Osteoblast (primary cell): ENCODE data around the gene KRT12. TPM values are rescaled to one million over a fixed set of nuclear protein-coding genes. Genes with fewer than 3 reads are reported as not detected.

ENCODE experiments used
- DNase-seq: peaks from one replicate; pipeline ENCODE4 v3.0.0; 2011; ENCODE audit warnings: low spot score, mixed read lengths; ENCODE audit not compliant: insufficient read length; ENCODE audit errors: missing footprints
- H2AFZ ChIP-seq: 2 replicates; pipeline ENCODE4 v1.6.0; 2011; ENCODE audit warnings: mild to moderate bottlenecking, low read length
- H3K27ac ChIP-seq: 2 replicates; pipeline ENCODE4 v1.5.1; 2011; ENCODE audit warnings: mild to moderate bottlenecking, low read depth, low read length, moderate library complexity
- H3K27me3 ChIP-seq: 2 replicates; pipeline ENCODE4 v1.6.0; 2012; ENCODE audit warnings: mild to moderate bottlenecking, control low read depth, inconsistent platforms, low read length, moderate library complexity; ENCODE audit not compliant: insufficient read depth
- H3K36me3 ChIP-seq: 2 replicates; pipeline ENCODE4 v1.5.1; 2011; ENCODE audit warnings: mild to moderate bottlenecking, low read length, control low read depth, moderate library complexity; ENCODE audit not compliant: insufficient read depth
- H3K4me1 ChIP-seq: 2 replicates; pipeline ENCODE4 v1.5.1; 2011; ENCODE audit warnings: mild to moderate bottlenecking, low read length, control low read depth, moderate library complexity; ENCODE audit not compliant: insufficient read depth
- H3K4me2 ChIP-seq: 2 replicates; pipeline ENCODE4 v1.6.0; 2011; ENCODE audit warnings: mild to moderate bottlenecking, low read length; ENCODE audit not compliant: insufficient read depth
- H3K4me3 ChIP-seq: fragments of 200-600 bp; sonication (generic); 3 replicates; pipeline ENCODE4 v1.5.1; 2012; ENCODE audit warnings: mild to moderate bottlenecking, low read length, inconsistent platforms; ENCODE audit not compliant: insufficient read depth
- H3K79me2 ChIP-seq: 2 replicates; pipeline ENCODE4 v1.6.0; 2012; ENCODE audit warnings: mild to moderate bottlenecking, low read length, control low read depth, inconsistent platforms; ENCODE audit not compliant: insufficient read depth
- H3K9me3 ChIP-seq: 2 replicates; pipeline ENCODE4 v1.5.1; 2011; ENCODE audit warnings: low read depth, low read length, control low read depth
- H4K20me1 ChIP-seq: 2 replicates; pipeline ENCODE4 v1.6.0; 2012; ENCODE audit warnings: mild to moderate bottlenecking, low read length, control low read depth; ENCODE audit not compliant: insufficient read depth
- CTCF ChIP-seq: IDR thresholded peaks from 2 replicates; pipeline ENCODE4 v1.5.1; 2011; ENCODE audit warnings: mild to moderate bottlenecking, low read depth, low read length, moderate library complexity; ENCODE audit errors: extremely low read depth
- total RNA-seq: library from RNA; depleted of rRNA; stranded (reverse); fragments of >200 nt; gene quantifications from 2 replicates; pipeline ENCODE4 v1.2.3, GENCODE V29; 2012

The KRT12 gene
- total RNA-seq, 1 donor, result not detected

DNA sequence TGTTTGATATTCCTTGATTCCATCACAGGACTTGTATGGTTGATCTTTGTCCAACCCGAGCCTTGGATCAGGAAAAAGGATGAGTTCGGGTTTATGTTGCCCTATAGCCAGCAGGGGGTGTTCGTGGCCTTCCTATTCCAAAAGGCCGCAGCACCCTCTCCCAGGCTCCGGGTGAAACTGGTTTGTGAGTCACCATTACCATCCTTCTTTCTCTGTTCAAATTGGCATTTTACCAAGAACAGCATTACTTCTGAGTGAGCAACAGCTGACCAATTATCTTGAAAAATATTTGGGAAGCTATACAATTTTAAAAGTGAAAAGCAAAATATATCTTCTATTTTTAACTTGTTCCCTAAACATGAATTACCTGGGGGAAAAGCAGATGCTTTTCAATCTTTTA is 42.3 kb upstream of the KRT12 start:
- Histone ChIP-seq H3K4me3 (no peak overlapping the region), H3K27ac (peak overlapping the region; percentile 98), H2AFZ (peak overlapping the region; percentile 57), H4K20me1 (no peaks in the 10 kb centered on the region), H3K4me2 (peak overlapping the region; percentile 53), H3K36me3 (no peaks in the 10 kb centered on the region), H3K9me3 (no peaks in the 10 kb centered on the region), H3K79me2 (no peaks in the 10 kb centered on the region), H3K27me3 (no peaks in the 10 kb centered on the region), H3K4me1 (peaks cover 40% of the 10 kb centered on the region)
- peak; percentile 86 for TF ChIP-seq CTCF
- DNase-seq, result peak; percentile 81

DNA sequence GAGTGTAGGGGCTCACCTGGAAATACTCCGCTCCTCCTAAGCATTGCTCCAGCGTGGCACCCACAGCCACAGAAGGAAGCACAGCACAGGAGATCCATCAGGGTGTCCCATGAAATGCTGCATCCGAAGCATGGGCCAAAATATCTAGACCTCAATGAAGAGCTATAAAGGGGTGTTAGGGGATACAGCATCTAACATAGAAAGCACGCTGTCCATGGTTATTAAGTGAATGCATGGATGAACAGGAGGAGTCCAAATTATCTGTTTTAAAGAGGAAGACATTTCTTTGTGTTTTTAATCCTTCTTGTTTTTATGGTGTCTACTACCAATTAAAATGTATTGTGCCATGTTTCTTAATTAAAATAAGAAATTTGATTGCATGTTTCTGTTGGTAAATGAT is 39.6 kb upstream of the KRT12 start:
- H3K27ac ChIP-seq, result no peak overlapping the region
- H3K27me3 ChIP-seq, result no peaks in the 10 kb centered on the region
- peaks cover 51% of the 10 kb centered on the region for H3K4me1 ChIP-seq
- H3K36me3 ChIP-seq, result no peaks in the 10 kb centered on the region
- H3K79me2 ChIP-seq, result no peaks in the 10 kb centered on the region
- H4K20me1 ChIP-seq, result no peaks in the 10 kb centered on the region
- no peak for DNase-seq
- TF ChIP-seq CTCF, result no peak
- H3K4me3 ChIP-seq, result no peak overlapping the region
- H2AFZ ChIP-seq, result no peak overlapping the region
- no peaks in the 10 kb centered on the region for H3K9me3 ChIP-seq
- no peak overlapping the region for H3K4me2 ChIP-seq

- Histone ChIP-seq H2AFZ (no peak overlapping the region), H3K4me3 (no peak overlapping the region), H3K27me3 (no peaks in the 10 kb centered on the region), H3K9me3 (no peaks in the 10 kb centered on the region), H3K4me1 (peaks cover 41% of the 10 kb centered on the region), H3K27ac (no peak overlapping the region), H3K4me2 (no peak overlapping the region), H4K20me1 (no peaks in the 10 kb centered on the region), H3K36me3 (no peaks in the 10 kb centered on the region), H3K79me2 (no peaks in the 10 kb centered on the region)
- DNase-seq, result no peak
- no peak for TF ChIP-seq CTCF
Observed at GRCh38 chr17:40905370-40905769, 38.3 kb upstream of the KRT12 start.

DNA sequence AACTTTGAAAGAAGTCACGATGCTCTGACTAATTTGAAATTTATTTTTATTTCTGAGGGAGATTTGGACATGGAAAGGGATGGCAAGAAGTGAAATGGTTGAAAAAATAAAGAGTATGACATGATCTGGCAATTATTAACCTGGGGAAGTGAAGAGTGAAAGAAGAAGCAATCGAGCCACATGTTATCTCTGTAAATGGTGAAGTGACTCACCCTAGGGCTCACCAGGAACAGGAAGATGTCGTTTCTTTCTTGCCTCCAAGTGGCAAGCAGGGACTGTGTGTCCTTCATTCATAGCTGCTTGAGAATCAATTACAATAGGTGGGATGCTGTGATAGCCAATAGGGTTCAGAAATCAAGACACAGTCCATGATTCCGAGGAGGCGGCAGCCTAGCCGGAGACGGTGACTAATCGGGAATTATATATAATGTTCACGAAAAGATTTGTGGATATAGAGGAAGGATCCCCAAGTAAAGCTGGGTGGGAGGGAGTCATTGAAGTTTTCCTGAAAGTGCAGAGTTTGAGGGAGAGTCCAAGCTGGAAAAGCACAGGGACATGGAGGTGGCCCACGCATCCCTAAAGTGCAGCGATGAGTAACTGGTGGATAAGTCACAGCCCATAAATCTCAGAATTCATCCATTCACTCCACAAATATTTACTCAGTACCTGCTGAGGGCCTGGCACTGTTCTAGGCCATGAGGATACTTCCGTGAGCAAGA is 36.3 kb upstream of the KRT12 start:
- no peaks in the 10 kb centered on the region for H3K27me3 ChIP-seq
- H3K4me2 ChIP-seq, result peak overlapping the region; percentile 56
- TF ChIP-seq CTCF, result no peak
- peak overlapping the region; percentile 14 for H3K4me3 ChIP-seq
- H3K36me3 ChIP-seq, result no peaks in the 10 kb centered on the region
- peaks cover 22% of the 10 kb centered on the region for H3K4me1 ChIP-seq
- no peaks in the 10 kb centered on the region for H4K20me1 ChIP-seq
- DNase-seq, result no peak
- H3K9me3 ChIP-seq, result no peaks in the 10 kb centered on the region
- H2AFZ ChIP-seq, result peak overlapping the region; percentile 22
- H3K79me2 ChIP-seq, result no peaks in the 10 kb centered on the region
- H3K27ac ChIP-seq, result peak overlapping the region; percentile 74
